Right forelimb (tissue), 1 donor: ENCODE results near the gene NRXN3.

ENCODE experiments used
- DNase-seq: peaks from one replicate; pipeline ENCODE4 v3.0.0-alpha.2; 2018

NRXN3 gene

GRCh38 chr14:79325557-79325956, 1155.4 kb downstream of the NRXN3 start:
- DNase-seq, result no peak

GRCh38 chr14:79328863-79329262, 1158.7 kb downstream of the NRXN3 start:
- no peak for DNase-seq

GRCh38 chr14:79331830-79332229, 1161.7 kb downstream of the NRXN3 start:
- no peak for DNase-seq

- no peak for DNase-seq
These were observed 1162.5 kb downstream of the NRXN3 start for GRCh38 chr14:79332504-79333197.

GRCh38 chr14:79333198-79333546, 1163.0 kb downstream of the NRXN3 start:
- DNase-seq, result no peak

GRCh38 chr14:79334272-79334671, 1164.1 kb downstream of the NRXN3 start:
- no peak for DNase-seq

GRCh38 chr14:79337761-79338160, 1167.6 kb downstream of the NRXN3 start:
- DNase-seq, result no peak

GRCh38 chr14:79342942-79343341, 1172.8 kb downstream of the NRXN3 start:
- DNase-seq, result no peak

- DNase-seq, result no peak
These were observed 1180.8 kb downstream of the NRXN3 start for GRCh38 chr14:79351011-79351410.

GRCh38 chr14:79352076-79352630, 1182.0 kb downstream of the NRXN3 start:
- no peak for DNase-seq

GRCh38 chr14:79354336-79354735, 1184.2 kb downstream of the NRXN3 start:
- DNase-seq, result no peak

GRCh38 chr14:79356040-79356439, 1185.9 kb downstream of the NRXN3 start:
- DNase-seq, result no peak

- no peak for DNase-seq
These were observed 1187.1 kb downstream of the NRXN3 start for GRCh38 chr14:79357307-79357706.

- DNase-seq, result no peak
These were observed 1193.1 kb downstream of the NRXN3 start for GRCh38 chr14:79363291-79363690.

GRCh38 chr14:79369359-79370332, 1199.5 kb downstream of the NRXN3 start:
- no peak for DNase-seq

- no peak for DNase-seq
These were observed 1200.8 kb downstream of the NRXN3 start for GRCh38 chr14:79370969-79371368.

- no peak for DNase-seq
These were observed 1203.3 kb downstream of the NRXN3 start for GRCh38 chr14:79373451-79373850.

GRCh38 chr14:79375356-79375755, 1205.2 kb downstream of the NRXN3 start:
- DNase-seq, result no peak

GRCh38 chr14:79376557-79376956, 1206.4 kb downstream of the NRXN3 start:
- no peak for DNase-seq

- no peak for DNase-seq
These were observed 1207.8 kb downstream of the NRXN3 start for GRCh38 chr14:79378020-79378419.

- DNase-seq, result no peak
These were observed 1209.1 kb downstream of the NRXN3 start for GRCh38 chr14:79379266-79379665.

GRCh38 chr14:79383031-79383430, 1212.9 kb downstream of the NRXN3 start:
- no peak for DNase-seq

GRCh38 chr14:79383475-79383874, 1213.3 kb downstream of the NRXN3 start:
- no peak for DNase-seq

GRCh38 chr14:79395061-79395460, 1224.9 kb downstream of the NRXN3 start:
- no peak for DNase-seq
